DMS 273 (cell line): ENCODE data around the gene MKLN1.
"Not testable (repeated sequence)": the region's sequence is repeated elsewhere in the genome, so short reads cannot be mapped to it uniquely, and the experiment has no call there.

Experiments used
- DNase-seq: peaks from one replicate; lab custom pipeline; 2025; ENCODE audit not compliant: unreplicated experiment; lab: John Stamatoyannopoulos, UW

Gene MKLN1

DNA sequence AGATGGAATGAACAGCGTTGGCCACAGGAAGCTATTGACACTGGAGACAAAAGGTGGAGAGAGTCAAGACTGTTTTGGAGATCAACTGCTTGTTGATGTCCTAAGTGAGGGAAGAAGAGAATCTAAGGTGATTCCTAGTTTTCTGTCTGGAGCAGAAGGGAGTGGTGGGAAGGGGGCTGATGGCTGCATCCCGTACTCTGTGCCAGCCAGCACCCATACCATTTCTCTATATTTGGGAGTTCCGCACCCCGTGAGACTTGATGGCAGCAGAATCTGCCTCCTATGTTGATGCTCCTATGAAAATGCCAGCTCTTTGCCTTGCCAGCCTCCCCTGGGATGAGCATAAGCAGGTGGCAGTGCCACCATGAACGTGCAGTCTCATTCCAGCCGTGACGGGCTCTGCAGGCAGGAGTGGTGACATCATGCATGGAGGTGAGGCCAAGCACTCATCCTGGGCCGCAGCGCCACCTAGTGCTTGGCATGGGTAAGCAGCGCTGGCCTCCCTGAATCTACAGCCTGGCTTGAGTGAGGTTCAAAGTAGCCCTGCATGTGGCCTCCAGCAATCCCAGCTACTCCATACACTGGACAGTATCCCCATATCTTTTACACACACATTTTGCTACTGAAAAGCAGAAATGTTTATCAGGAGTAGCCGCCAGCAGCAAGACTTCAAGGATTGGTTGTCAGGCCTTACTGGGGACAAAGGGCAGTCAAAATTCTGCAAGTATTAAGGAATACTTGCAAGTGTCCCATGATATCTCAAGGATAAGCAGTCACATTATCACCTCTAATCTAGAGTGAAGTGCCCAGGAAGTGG, 185.8 kb downstream of the MKLN1 start:
- peak; percentile 95 for DNase-seq

GRCh38 chr7:131515471-131515870, 187.8 kb downstream of the MKLN1 start:
- DNase-seq: not testable (repeated sequence)

DNA sequence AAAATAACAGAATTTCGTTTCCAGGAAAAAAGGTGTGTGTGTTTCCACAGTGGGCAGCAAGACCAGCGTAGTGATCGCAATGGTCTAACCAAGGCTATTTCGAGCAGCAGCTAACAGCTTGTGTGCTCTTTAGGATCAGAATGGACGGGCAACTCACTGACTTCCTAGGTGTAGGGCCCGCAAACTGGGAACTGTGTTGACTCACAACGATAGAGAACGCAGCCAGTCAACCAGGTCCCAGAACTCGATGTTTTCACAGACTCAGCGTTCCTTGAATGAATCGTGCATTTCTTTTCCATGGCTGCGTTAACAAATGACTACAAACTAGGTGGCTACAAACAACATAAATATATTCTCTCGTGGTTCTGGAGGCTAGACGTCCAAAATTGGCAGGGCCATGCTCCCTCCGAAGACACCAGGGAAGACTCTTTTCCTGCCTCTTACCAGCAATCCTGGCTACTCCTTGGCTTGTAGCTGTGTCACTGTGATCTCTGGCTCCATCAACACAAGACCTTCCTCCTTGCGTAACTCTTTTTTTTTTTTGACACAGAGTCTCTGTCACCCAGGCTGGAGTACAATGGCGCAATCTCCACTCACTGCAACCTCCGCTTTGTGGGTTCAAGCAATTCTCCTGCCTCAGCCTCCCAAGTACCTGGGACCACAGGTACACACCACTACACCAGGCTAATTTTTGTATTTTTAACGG, 189.7 kb downstream of the MKLN1 start:
- DNase-seq: no peak

DNA sequence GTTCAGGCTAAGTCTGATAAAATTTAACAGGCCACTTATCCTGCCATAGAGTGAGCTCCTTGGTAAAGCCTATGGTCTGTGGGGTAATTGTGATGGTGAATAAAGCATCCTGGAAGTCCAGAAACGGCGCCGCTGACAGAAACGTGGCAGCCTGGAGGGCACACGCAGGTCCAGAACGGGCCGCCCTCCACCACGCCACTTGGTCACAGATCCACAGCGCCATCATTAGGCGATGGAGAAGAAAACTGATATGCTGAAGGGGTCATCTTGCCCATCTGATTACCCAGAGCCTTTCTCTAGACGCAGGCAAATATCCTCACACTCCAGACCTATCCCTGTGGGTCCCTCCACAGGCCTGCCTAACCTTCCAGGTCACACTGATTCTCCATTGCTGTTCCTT, 190.9 kb downstream of the MKLN1 start:
- no peak for DNase-seq

DNA sequence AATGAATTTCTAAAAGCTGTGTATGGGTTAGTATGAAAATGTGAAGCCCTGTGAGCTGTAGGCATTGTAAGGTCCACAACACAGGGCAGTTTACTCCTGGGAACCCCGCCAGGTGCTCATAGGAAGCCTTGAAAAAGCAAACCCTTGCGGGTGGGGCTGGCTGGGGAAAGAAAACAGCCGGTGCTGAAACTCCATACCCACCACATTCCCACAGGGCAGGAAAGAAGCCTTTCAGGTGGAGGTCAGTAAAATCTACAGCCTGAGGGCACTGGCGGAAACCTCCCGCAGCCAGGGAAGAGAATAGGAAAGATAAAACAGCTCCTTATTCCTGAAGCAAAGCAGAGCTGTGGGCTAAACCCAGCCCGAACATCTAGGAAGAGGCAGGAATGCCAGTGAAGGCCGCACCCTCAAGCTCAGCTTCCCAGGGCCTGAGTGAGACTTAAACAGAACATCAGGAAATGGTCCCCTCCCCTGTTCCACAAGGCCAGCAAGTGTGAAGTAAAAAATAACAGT, 194.0 kb downstream of the MKLN1 start:
- DNase-seq: peak; percentile 63

- DNase-seq: no peak
Measured at GRCh38 chr7:131522325-131522930, 194.8 kb downstream of the MKLN1 start.

GRCh38 chr7:131524115-131524514, 196.4 kb downstream of the MKLN1 start:
- DNase-seq: no peak

- DNase-seq: no peak
Measured at GRCh38 chr7:131524703-131525102, 197.0 kb downstream of the MKLN1 start.

GRCh38 chr7:131525820-131526219, 198.1 kb downstream of the MKLN1 start:
- DNase-seq: no peak

- DNase-seq: no peak
Measured at GRCh38 chr7:131527456-131527855, 199.8 kb downstream of the MKLN1 start.

DNA sequence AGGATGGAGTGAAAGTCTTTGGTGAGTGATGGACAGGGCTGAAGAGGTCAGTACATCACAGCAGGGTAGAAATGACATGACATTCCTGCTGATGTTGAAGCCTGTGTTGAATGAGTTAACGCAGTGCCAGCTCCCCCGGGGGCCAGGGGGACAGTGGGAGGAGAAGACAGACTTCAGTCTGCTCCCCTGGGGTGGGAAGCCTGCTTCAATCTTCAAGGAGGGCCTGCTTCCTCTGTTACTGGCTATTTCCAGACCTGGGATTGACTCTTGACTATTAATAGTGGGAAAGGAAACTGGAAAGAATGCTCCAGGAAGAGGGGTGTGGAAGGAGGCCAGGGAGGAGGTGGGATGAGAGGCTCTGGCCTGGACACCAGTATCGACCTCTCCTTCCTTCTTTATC, 201.5 kb downstream of the MKLN1 start:
- DNase-seq: no peak

DNA sequence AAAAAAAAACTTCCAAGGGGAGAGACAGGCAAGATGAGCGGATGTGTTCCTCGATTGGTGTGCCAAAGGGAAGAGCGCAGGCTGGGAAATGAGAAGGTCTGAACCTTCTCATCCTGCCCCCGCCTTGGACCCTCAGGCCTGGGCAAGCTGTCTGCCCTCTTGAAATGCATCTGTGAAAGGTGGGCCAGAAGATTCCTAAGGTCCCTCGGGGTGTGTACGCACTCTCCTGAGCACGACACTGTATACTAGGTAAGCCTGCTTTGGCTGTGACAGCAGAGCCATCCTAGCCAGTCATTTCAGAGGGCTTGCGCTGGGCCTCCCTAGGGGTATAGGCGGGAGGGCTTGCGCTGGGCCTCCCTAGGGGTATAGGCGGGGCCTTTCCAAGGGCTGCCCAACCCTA, 201.9 kb downstream of the MKLN1 start:
- DNase-seq: no peak

DNA sequence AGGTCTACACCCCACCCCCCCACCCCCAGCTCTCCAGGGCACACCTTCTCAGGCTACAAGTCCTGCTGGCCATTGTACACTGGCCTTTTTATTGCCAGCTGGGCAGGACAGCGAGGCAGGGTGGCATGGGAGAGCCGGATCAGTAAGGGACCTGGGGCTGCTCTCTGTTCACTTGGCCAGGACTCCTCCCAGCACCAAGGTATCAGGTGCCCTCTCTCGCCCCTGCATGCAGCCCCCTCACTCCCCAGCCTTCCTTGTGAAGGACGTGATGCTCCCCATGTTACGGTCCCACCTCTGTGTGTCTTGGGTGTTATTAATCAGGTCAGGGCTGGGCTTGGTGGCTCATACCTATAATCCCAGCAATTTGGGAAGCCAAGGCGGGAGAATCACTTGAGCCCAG, 202.5 kb downstream of the MKLN1 start:
- DNase-seq: no peak

DNA sequence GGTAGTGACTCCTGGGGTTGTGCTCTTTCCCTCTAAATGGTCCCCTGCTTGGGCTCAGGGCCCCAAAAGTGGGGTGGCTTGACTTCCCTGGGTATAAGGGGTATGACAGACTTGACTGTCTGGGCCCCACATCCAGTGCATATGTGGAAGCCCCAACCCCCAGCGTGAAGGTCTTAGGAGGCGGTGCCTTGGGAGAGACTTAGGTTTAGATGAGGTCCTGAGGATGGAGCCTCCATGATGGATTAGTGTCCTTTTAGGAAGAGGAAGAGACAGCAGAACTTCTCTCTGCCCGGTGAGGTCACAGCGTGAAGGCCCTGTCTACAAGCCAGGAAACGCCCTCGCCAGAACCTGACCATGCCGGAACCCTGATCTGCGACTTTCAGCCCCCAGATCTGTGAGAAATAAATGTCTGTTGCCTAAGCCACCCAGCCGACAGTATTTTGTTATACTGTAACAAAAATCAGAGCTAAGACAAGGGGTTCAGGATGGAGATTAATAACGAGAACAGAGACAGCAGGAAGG, 205.0 kb downstream of the MKLN1 start:
- DNase-seq: no peak

DNA sequence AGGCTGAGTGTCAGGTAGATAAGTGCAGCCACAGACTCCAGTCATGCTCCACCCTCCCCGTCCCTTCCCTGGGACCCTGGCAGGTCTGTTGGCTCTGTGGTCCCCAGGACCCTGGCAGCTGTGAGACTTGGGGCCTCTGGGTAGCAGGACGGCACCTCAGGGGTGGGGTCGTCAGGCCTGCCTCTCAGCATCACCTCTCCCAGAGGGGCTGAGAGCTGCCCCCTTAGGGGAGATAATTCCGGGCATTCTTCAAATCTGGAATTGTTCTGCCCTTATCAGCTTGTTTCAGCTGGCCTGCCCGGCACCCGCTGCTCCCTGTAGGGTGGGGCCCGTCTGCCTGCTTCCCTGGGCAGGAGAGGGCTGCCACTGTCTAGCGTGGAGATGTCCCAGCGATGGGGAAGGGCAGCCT, 205.5 kb downstream of the MKLN1 start:
- no peak for DNase-seq

GRCh38 chr7:131533566-131534561, 206.2 kb downstream of the MKLN1 start:
- DNase-seq: no peak

DNA sequence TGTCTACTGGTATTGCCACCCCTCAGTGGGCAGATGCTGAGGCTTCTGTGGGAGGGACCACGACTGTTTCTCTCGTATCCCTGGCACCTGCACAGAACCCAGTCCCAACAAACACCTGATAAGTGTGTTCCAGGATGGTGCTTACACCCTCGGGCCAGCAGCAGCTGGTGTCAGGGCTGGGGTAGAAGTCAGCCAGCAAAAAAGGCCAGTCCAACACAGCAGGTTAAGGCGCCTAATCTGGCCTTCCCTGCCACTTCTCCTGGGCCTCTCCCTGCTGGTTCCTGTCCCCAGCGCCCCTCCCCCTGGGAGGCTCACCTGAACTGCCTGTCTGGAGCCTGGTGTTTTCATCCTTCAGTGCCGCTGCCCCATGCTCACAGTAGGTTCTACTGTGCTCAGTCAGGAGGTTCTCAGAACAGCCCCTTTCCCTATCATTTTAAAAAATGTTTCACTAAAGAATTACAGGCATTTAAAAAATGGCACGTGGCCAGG, 208.7 kb downstream of the MKLN1 start:
- DNase-seq: no peak

DNA sequence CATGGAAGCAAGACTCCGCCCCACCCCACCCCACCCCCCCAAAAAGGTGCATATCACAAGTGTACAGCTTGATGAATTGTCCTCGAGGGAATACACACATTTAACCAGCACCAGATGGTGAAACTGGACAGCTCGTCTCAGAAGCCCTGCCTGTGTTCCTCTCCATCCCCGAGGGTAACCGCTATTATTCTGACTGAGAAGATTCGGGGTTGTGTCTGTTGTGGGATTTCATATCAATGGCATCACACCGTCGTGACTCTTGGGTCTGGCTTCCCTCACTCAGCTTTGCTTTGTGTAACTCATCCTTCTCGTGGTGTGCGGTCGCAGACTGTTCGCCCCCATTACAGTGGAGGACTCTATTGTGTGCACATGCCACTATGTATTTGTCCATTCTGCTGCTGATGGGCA, 209.9 kb downstream of the MKLN1 start:
- peak; percentile 80 for DNase-seq

DNA sequence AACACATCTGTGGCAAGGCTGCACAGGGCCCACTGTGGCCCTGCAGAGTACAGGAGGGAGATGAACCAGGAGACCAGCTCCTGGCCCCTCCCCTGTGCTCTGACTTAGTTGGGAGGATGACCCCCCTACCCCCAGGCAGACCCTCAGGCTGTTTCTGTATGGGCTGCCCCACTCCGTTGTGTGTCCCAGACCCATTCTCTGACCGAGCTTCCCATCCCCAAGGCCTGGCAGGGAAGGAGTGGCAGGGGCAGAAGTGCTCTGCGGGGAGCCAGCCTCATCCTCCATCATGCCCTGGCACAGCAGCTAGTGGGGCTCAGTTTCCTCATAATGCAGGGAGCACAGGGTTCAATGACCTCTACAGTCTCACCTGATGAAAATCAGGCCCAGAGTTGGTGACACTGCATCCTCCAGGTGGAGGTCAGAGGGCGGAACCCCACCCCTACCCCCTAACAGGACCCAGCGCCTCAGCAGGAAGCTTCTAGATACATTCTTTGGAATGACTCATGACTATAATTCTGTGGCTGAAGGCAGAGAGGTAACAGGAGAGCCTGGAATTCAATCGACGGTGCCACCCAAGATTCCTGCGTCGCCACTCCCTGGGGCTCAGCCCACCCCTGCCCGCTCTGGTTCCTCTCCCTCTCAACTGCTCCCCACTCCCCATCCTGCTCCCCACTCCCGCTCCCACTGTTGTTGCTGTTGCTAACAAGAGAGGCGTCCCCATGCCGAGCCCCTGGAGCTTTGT, 210.6 kb downstream of the MKLN1 start:
- DNase-seq: no peak

DNA sequence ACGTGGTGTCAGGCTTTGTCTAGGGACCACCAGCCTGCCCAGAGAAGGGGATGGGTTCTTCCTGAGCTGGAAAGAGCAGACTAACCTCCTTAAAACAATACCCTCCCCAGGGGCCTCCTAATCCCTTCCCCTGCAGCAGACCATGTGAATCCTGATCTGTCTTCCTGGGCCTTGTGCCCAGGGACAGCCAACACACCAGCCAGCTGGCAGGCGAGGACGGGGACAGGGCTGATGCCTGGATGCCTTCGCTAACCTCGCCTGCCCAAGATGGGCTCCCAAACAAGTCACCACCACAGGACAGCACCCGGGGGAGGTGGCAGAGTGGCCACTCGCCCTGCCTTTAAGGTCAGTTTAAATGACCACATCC, 211.1 kb downstream of the MKLN1 start:
- peak; percentile 57 for DNase-seq
